HEK293 (cell line): ENCODE measurements around the gene IDUA.

Source experiments
- PBX3 ChIP-seq: sonication (generic); formaldehyde crosslinking; IDR thresholded peaks from 2 replicates; pipeline ENCODE4 v1.8.1; 2022; ENCODE audit warnings: mild to moderate bottlenecking, moderate library complexity, missing genetic modification reagents
- YY2 ChIP-seq: fragments of 450-650 bp; formaldehyde crosslinking; IDR thresholded peaks from 2 replicates; pipeline ENCODE4 v1.5.1; 2016; ENCODE audit warnings: missing biosample characterization, missing genetic modification characterization
- ZBTB26 ChIP-seq: fragments of 450-650 bp; formaldehyde crosslinking; optimal IDR thresholded peaks from 2 replicates; pipeline ENCODE3; 2016; ENCODE audit warnings: missing biosample characterization, mild to moderate bottlenecking, missing genetic modification characterization
- ZNF274 ChIP-seq, 2 experiments: fragments of 200-500 bp in 1 of 2; fragments of 450-650 bp in 1 of 2; sonication (Bioruptor generic) in 1 of 2; formaldehyde crosslinking in 1 of 2; IDR thresholded peaks; 2 replicates each; pipeline versions ENCODE4 v1.5.1 to v1.6.1; 2014 to 2016; ENCODE audit warnings: borderline replicate concordance in 1 of 2, inconsistent platforms in 1 of 2, low read length in 1 of 2, missing biosample characterization in 1 of 2, missing genetic modification characterization in 1 of 2
- ZNF558 ChIP-seq: fragments of 450-650 bp; formaldehyde crosslinking; IDR thresholded peaks from 2 replicates; pipeline ENCODE4 v1.5.1; 2016; ENCODE audit warnings: missing biosample characterization, missing genetic modification characterization
- TF ChIP-seq, protein P1 (sequence below): fragments of 450-650 bp; formaldehyde crosslinking; IDR thresholded peaks from 2 replicates; pipeline ENCODE4 v1.5.1; 2016; ENCODE audit warnings: missing biosample characterization, missing genetic modification characterization

DNA sequence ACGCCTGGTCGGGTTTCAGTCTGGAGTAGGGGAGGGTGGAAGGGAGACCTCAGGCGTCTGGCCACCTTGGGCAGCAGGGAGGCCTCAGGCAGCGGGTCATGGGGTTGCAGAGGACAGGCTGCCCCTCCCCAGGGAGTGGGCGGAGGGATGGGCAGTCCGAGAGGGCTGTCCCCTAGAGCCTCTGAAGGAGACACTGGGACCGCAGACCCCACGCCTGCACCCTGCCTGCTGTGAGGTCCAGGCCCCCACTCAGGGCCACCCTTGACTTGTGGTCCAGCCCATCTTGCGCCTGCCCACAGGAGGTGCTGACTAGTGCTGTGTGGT lies 41.0 kb downstream of the IDUA start:
- TF ChIP-seq YY2 (tag by site-specific recombination) (no peak), ZNF274 (IDR thresholded peaks at IDR 0.05; ENCODE audit: low read length) (no peak), ZNF274 (tag by site-specific recombination; IDR thresholded peaks at IDR 0.05; ENCODE audit: borderline replicate concordance) (no peak), ZNF558 (tag by site-specific recombination) (no peak), PBX3 (no peak), ZBTB26 (no peak)
- TF ChIP-seq, protein P1, sequence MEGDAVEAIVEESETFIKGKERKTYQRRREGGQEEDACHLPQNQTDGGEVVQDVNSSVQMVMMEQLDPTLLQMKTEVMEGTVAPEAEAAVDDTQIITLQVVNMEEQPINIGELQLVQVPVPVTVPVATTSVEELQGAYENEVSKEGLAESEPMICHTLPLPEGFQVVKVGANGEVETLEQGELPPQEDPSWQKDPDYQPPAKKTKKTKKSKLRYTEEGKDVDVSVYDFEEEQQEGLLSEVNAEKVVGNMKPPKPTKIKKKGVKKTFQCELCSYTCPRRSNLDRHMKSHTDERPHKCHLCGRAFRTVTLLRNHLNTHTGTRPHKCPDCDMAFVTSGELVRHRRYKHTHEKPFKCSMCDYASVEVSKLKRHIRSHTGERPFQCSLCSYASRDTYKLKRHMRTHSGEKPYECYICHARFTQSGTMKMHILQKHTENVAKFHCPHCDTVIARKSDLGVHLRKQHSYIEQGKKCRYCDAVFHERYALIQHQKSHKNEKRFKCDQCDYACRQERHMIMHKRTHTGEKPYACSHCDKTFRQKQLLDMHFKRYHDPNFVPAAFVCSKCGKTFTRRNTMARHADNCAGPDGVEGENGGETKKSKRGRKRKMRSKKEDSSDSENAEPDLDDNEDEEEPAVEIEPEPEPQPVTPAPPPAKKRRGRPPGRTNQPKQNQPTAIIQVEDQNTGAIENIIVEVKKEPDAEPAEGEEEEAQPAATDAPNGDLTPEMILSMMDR (tag by site-specific recombination): no peak
